Progenitor cell of endocrine pancreas (in vitro differentiated cells): ENCODE measurements around the gene SH3GL1. TPM values are rescaled to one million over a fixed set of nuclear protein-coding genes. Genes with fewer than 3 reads are reported as not detected.

Experiments
- DNase-seq: peaks from one replicate; pipeline ENCODE4 v3.0.0; 2021; ENCODE audit warnings: low spot score; ENCODE audit not compliant: unreplicated experiment
- H3K27ac Mint-ChIP-seq: 2 replicates; pipeline ENCODE4 v1.8.0; 2021; ENCODE audit warnings: mild to moderate bottlenecking, moderate library complexity, mixed read lengths
- H3K27me3 Mint-ChIP-seq: 2 replicates; pipeline ENCODE4 v1.8.0; 2021; ENCODE audit warnings: mixed read lengths
- H3K36me3 Mint-ChIP-seq: 2 replicates; pipeline ENCODE4 v1.8.0; 2022; ENCODE audit warnings: mixed read lengths; ENCODE audit not compliant: insufficient read depth
- H3K4me1 Mint-ChIP-seq: 2 replicates; pipeline ENCODE4 v1.8.0; 2021; ENCODE audit warnings: low read depth, mixed read lengths
- H3K4me3 Mint-ChIP-seq: 2 replicates; pipeline ENCODE4 v1.8.0; 2021; ENCODE audit warnings: low read depth, mild to moderate bottlenecking, moderate library complexity, mixed read lengths
- H3K9me3 Mint-ChIP-seq: 2 replicates; pipeline ENCODE4 v1.8.0; 2021; ENCODE audit warnings: low read depth, mixed read lengths
- CTCF ChIP-seq: fragments of 200-600 bp; sonication (generic); IDR thresholded peaks from one replicate; pipeline ENCODE4 v1.5.0; 2021; ENCODE audit warnings: antibody characterized with exemption, mild to moderate bottlenecking; ENCODE audit not compliant: unreplicated experiment
- total RNA-seq: library from RNA; stranded (reverse); gene quantifications from 2 replicates; pipeline ENCODE4 v1.2.1, GENCODE V29; 2021

The SH3GL1 gene
- total RNA-seq, 1 donor from 2014 or later: 55.6 TPM

- Mint-ChIP-seq H3K27ac (no peak overlapping the region), H3K9me3 (peaks cover 12% of the 10 kb centered on the region), H3K4me3 (no peak overlapping the region), H3K27me3 (peaks cover 9% of the 10 kb centered on the region), H3K36me3 (peaks cover 19% of the 10 kb centered on the region), H3K4me1 (peaks cover 2% of the 10 kb centered on the region)
- no peak for DNase-seq
- no peak for TF ChIP-seq CTCF
Observed at GRCh38 chr19:4324228-4324627, 76.1 kb downstream of the SH3GL1 start.

- no peak for DNase-seq
- H3K27me3 Mint-ChIP-seq: peaks cover 9% of the 10 kb centered on the region
- no peak for TF ChIP-seq CTCF
- no peak overlapping the region for H3K4me3 Mint-ChIP-seq
- H3K4me1 Mint-ChIP-seq: peaks cover 2% of the 10 kb centered on the region
- H3K27ac Mint-ChIP-seq: no peak overlapping the region
- peaks cover 23% of the 10 kb centered on the region for H3K36me3 Mint-ChIP-seq
- peaks cover 16% of the 10 kb centered on the region for H3K9me3 Mint-ChIP-seq
Observed at GRCh38 chr19:4323692-4324091, 76.7 kb downstream of the SH3GL1 start.

- no peak overlapping the region for H3K27ac Mint-ChIP-seq
- H3K27me3 Mint-ChIP-seq: peaks cover 9% of the 10 kb centered on the region
- no peak overlapping the region for H3K4me3 Mint-ChIP-seq
- TF ChIP-seq CTCF: no peak
- peaks cover 28% of the 10 kb centered on the region for H3K36me3 Mint-ChIP-seq
- no peak for DNase-seq
- peaks cover 2% of the 10 kb centered on the region for H3K4me1 Mint-ChIP-seq
- H3K9me3 Mint-ChIP-seq: peaks cover 20% of the 10 kb centered on the region
Observed at GRCh38 chr19:4322942-4323665, 77.2 kb downstream of the SH3GL1 start.

- TF ChIP-seq CTCF: no peak
Observed at GRCh38 chr19:4320419-4320818, 79.9 kb downstream of the SH3GL1 start.

GRCh38 chr19:4319067-4319718, 81.2 kb downstream of the SH3GL1 start:
- Mint-ChIP-seq H3K27ac (no peak overlapping the region), H3K4me1 (no peaks in the 10 kb centered on the region), H3K36me3 (peaks cover 26% of the 10 kb centered on the region), H3K27me3 (no peaks in the 10 kb centered on the region), H3K9me3 (peaks cover 20% of the 10 kb centered on the region), H3K4me3 (no peak overlapping the region)
- no peak for DNase-seq
- no peak for TF ChIP-seq CTCF

More at GRCh38 chr19:4320419-4320818, 79.9 kb downstream of the SH3GL1 start:
- Mint-ChIP-seq H3K27ac (no peak overlapping the region), H3K27me3 (no peaks in the 10 kb centered on the region), H3K4me1 (no peaks in the 10 kb centered on the region), H3K4me3 (no peak overlapping the region), H3K9me3 (peaks cover 20% of the 10 kb centered on the region), H3K36me3 (peaks cover 29% of the 10 kb centered on the region)
- no peak for DNase-seq
